H1 (cell line): ENCODE results near the gene ELOA. TPM values are rescaled to one million over a fixed set of nuclear protein-coding genes. Genes with fewer than 3 reads are reported as not detected.

ENCODE experiments used
- CTCF ChIA-PET: fragments of 300-600 bp; sonication (Branson Sonifier 250); formaldehyde crosslinking; loops from one replicate; lab custom pipeline; 2021; ENCODE audit not compliant: partially characterized antibody; lab: Charles Lee
- POLR2A ChIA-PET: fragments of 300-600 bp; sonication (Branson Sonifier 250); formaldehyde crosslinking; loops from one replicate; lab custom pipeline; 2021; ENCODE audit warnings: inconsistent platforms; ENCODE audit not compliant: partially characterized antibody; lab: Charles Lee
- DNase-seq, 2 experiments: peaks; one replicate each; pipeline versions ENCODE4 v3.0.0 to v3.0.0-alpha.2; 2010 to 2022; ENCODE audit warnings: low spot score in 2 of 2, low read depth in 1 of 2, mixed read lengths in 1 of 2
- FAIRE-seq: peaks from 2 replicates; lab custom pipeline; 2011; peaks lifted over from hg19 to GRCh38; lab: Jason Lieb, UNC
- H2AFZ ChIP-seq: 2 replicates; pipeline ENCODE4 v1.8.1; 2012; ENCODE audit warnings: low read length, inconsistent platforms
- H2AK5ac ChIP-seq: 2 replicates; pipeline ENCODE4 v1.6.1; 2013; ENCODE audit warnings: low read depth, low read length
- H2BK120ac ChIP-seq: replicated peaks from 2 replicates; pipeline ENCODE3; 2013; ENCODE audit warnings: low read depth, low read length, inconsistent platforms
- H2BK12ac ChIP-seq: 2 replicates; pipeline ENCODE4 v1.6.1; 2013; ENCODE audit warnings: low read depth, low read length
- H2BK15ac ChIP-seq: 2 replicates; pipeline ENCODE4 v1.6.1; 2013; ENCODE audit warnings: low read length
- H2BK20ac ChIP-seq: 2 replicates; pipeline ENCODE4 v1.6.1; 2013; ENCODE audit warnings: low read length
- H2BK5ac ChIP-seq: 2 replicates; pipeline ENCODE4 v1.6.1; 2013; ENCODE audit warnings: low read depth, low read length
- H3K14ac ChIP-seq: 2 replicates; pipeline ENCODE4 v1.6.1; 2013; ENCODE audit warnings: inconsistent platforms; ENCODE audit not compliant: insufficient read length
- H3K18ac ChIP-seq: 2 replicates; pipeline ENCODE4 v1.6.1; 2013; ENCODE audit warnings: low read length; ENCODE audit errors: extremely low read depth
- H3K23ac ChIP-seq: 2 replicates; pipeline ENCODE4 v1.6.1; 2013; ENCODE audit warnings: inconsistent platforms; ENCODE audit not compliant: insufficient read length
- H3K23me2 ChIP-seq: 2 replicates; pipeline ENCODE4 v1.6.1; 2013; ENCODE audit warnings: low read depth, low read length
- H3K27ac ChIP-seq: 2 replicates; pipeline ENCODE4 v1.6.1; 2011; ENCODE audit warnings: low read depth, low read length, inconsistent platforms
- H3K27me3 ChIP-seq, 4 experiments: replicated peaks in 1 of 4; 1 replicate in 1 of 4; 2 replicates in 3 of 4; pipeline versions ENCODE4 v1.6.1 to v1.8.1; 2011 to 2013; ENCODE audit warnings: low read length in 3 of 4, mild to moderate bottlenecking in 3 of 4, inconsistent platforms in 2 of 4, mixed read lengths in 2 of 4, moderate library complexity in 1 of 4; ENCODE audit not compliant: control insufficient read depth in 3 of 4, insufficient read depth in 3 of 4; ENCODE audit errors: extremely low read depth in 1 of 4
- H3K36me3 ChIP-seq, 4 experiments: 2 replicates each; pipeline versions ENCODE4 v1.6.1 to v1.8.1; 2011 to 2013; ENCODE audit warnings: mild to moderate bottlenecking in 4 of 4, low read length in 3 of 4, moderate library complexity in 2 of 4, control low read depth in 1 of 4, inconsistent platforms in 1 of 4; ENCODE audit not compliant: insufficient read depth in 4 of 4, control insufficient read depth in 2 of 4
- H3K4ac ChIP-seq: replicated peaks from 2 replicates; pipeline ENCODE3; 2013; ENCODE audit warnings: low read length, low read depth, mixed read lengths, inconsistent platforms; ENCODE audit not compliant: insufficient read length
- H3K4me1 ChIP-seq, 4 experiments: replicated peaks in 1 of 4; 1 replicate in 1 of 4; 2 replicates in 3 of 4; pipeline versions ENCODE4 v1.6.1 to v1.8.1; 2011 to 2013; ENCODE audit warnings: low read length in 3 of 4, inconsistent platforms in 2 of 4, mixed read lengths in 1 of 4; ENCODE audit not compliant: insufficient read depth in 4 of 4, control insufficient read depth in 3 of 4
- H3K4me2 ChIP-seq, 2 experiments: 2 replicates each; pipeline versions ENCODE4 v1.6.1 to v1.8.1; 2011 to 2013; ENCODE audit warnings: low read depth in 2 of 2, low read length in 2 of 2, control low read depth in 1 of 2, inconsistent platforms in 1 of 2, mild to moderate bottlenecking in 1 of 2; ENCODE audit not compliant: insufficient read depth in 1 of 2
- H3K4me3 ChIP-seq, 4 experiments: fragments of 200-600, 300-600 bp in 1 of 4; sonication (generic), shearing (Covaris generic), sonication (Bioruptor Twin) in 1 of 4; 2 replicates each; pipeline versions ENCODE4 v1.5.1 to v1.8.1; 2011 to 2016; ENCODE audit warnings: low read length in 4 of 4, low read depth in 3 of 4, control low read depth in 2 of 4, inconsistent platforms in 2 of 4, mild to moderate bottlenecking in 2 of 4, mixed read lengths in 1 of 4, moderate library complexity in 1 of 4; ENCODE audit not compliant: insufficient read depth in 2 of 4; ENCODE audit errors: extremely low read depth in 1 of 4
- H3K56ac ChIP-seq: replicated peaks from 2 replicates; pipeline ENCODE3; 2013; ENCODE audit warnings: low read depth, mild to moderate bottlenecking, mixed read lengths, low read length, inconsistent platforms; ENCODE audit not compliant: insufficient read length
- H3K79me1 ChIP-seq: 2 replicates; pipeline ENCODE4 v1.6.1; 2013; ENCODE audit warnings: low read depth, low read length, control low read depth
- H3K79me2 ChIP-seq, 2 experiments: 2 replicates each; pipeline versions ENCODE4 v1.6.1 to v1.8.1; 2012 to 2013; ENCODE audit warnings: low read length in 2 of 2, mild to moderate bottlenecking in 2 of 2, inconsistent platforms in 1 of 2; ENCODE audit not compliant: insufficient read depth in 2 of 2, control insufficient read depth in 1 of 2
- H3K9ac ChIP-seq, 4 experiments: replicated peaks in 1 of 4; 1 replicate in 1 of 4; 2 replicates in 3 of 4; pipeline versions ENCODE4 v1.6.1 to v1.8.1; 2011 to 2013; ENCODE audit warnings: low read depth in 3 of 4, low read length in 3 of 4, control low read depth in 2 of 4, mild to moderate bottlenecking in 2 of 4, moderate library complexity in 2 of 4, inconsistent platforms in 1 of 4; ENCODE audit errors: extremely low read depth in 1 of 4
- H3K9me3 ChIP-seq, 2 experiments: 2 replicates each; pipeline versions ENCODE4 v1.6.1 to v1.8.1; 2012 to 2013; ENCODE audit warnings: mild to moderate bottlenecking in 2 of 2, moderate library complexity in 2 of 2, control low read depth in 1 of 2, inconsistent platforms in 1 of 2, low read depth in 1 of 2, low read length in 1 of 2, mixed read lengths in 1 of 2; ENCODE audit not compliant: insufficient read depth in 2 of 2
- H4K20me1 ChIP-seq, 2 experiments: replicated peaks in 1 of 2; 2 replicates each; pipeline versions ENCODE3 to v1.8.1; 2011 to 2013; ENCODE audit warnings: inconsistent platforms in 2 of 2, low read length in 2 of 2, mild to moderate bottlenecking in 1 of 2; ENCODE audit not compliant: insufficient read depth in 2 of 2, control insufficient read depth in 1 of 2
- H4K5ac ChIP-seq: 2 replicates; pipeline ENCODE4 v1.6.1; 2013; ENCODE audit warnings: low read length, low read depth, mixed read lengths, inconsistent platforms; ENCODE audit not compliant: insufficient read length
- H4K8ac ChIP-seq: 2 replicates; pipeline ENCODE4 v1.8.0; 2013; ENCODE audit warnings: mild to moderate bottlenecking, moderate library complexity, low read length, inconsistent platforms; ENCODE audit not compliant: insufficient read depth; ENCODE audit errors: extremely low read depth
- H4K91ac ChIP-seq: replicated peaks from 2 replicates; pipeline ENCODE3; 2013; ENCODE audit warnings: low read length, mixed read lengths, inconsistent platforms; ENCODE audit not compliant: insufficient read length
- CHD1 ChIP-seq: IDR thresholded peaks from 2 replicates; pipeline ENCODE4 v1.6.1; 2012; ENCODE audit warnings: low read depth, low read length, improper control_type of control experiment
- JUN ChIP-seq: IDR thresholded peaks from 2 replicates; pipeline ENCODE4 v1.6.1; 2011; ENCODE audit warnings: low read depth, mild to moderate bottlenecking, improper control_type of control experiment, low read length
- KDM4A ChIP-seq: IDR thresholded peaks from one replicate; pipeline ENCODE4 v1.7.1; 2012; ENCODE audit warnings: low read depth, mild to moderate bottlenecking, moderate library complexity, low read length, inconsistent platforms; ENCODE audit not compliant: severe bottlenecking
- POLR2AphosphoS5 ChIP-seq: IDR thresholded peaks from 2 replicates; pipeline ENCODE4 v1.6.1; 2011; ENCODE audit warnings: low read depth, low read length
- POU5F1 ChIP-seq: IDR thresholded peaks from 2 replicates; pipeline ENCODE4 v1.6.1; 2011; ENCODE audit warnings: low read depth, mild to moderate bottlenecking, low read length, moderate library complexity
- RAD21 ChIP-seq, 2 experiments: IDR thresholded peaks in 1 of 2; conservative IDR thresholded peaks in 1 of 2; 2 replicates each; pipeline ENCODE4 v1.6.1; 2011; ENCODE audit warnings: low read depth in 2 of 2, low read length in 2 of 2, improper control_type of control experiment in 1 of 2, inconsistent platforms in 1 of 2, mild to moderate bottlenecking in 1 of 2, moderate library complexity in 1 of 2
- SRF ChIP-seq: IDR thresholded peaks from 2 replicates; pipeline ENCODE4 v1.6.1; 2011; ENCODE audit warnings: mild to moderate bottlenecking, low read depth, low read length, moderate library complexity
- WGBS, 2 experiments: shearing (Covaris generic) in 1 of 2; methylation state at CpG; one replicate each; pipeline versions ENCODE4 v1.1.6 to v1.1.7; 2013 to 2015; ENCODE audit warnings: low lambda C conversion rate in 2 of 2, mixed read lengths in 2 of 2, inconsistent platforms in 1 of 2, low coverage in 1 of 2, missing lambda C conversion rate in 1 of 2; ENCODE audit not compliant: insufficient replicate concordance in 2 of 2, insufficient coverage in 1 of 2, insufficient read length in 1 of 2; ENCODE audit errors: extremely low coverage in 1 of 2, missing lambda C conversion rate in 1 of 2; 5-methylcytosine and 5-hydroxymethylcytosine counted together
- polyA plus RNA-seq, 7 experiments: library from polyadenylated mRNA; depleted of rRNA in 3 of 7; stranded (reverse) in 5 of 7; unstranded in 2 of 7; fragments of >200 nt in 5 of 7; fragments of 200-250 nt in 2 of 7; gene quantifications; 1 replicate in 5 of 7; 2 replicates in 1 of 7; 4 replicates in 1 of 7; pipeline versions ENCODE4 v1.2.1 to v1.2.3, GENCODE V29; 2011 to 2013; ENCODE audit warnings: missing spikeins in 2 of 7, mixed read lengths in 2 of 7
- total RNA-seq: library from RNA; stranded (reverse); fragmentation: NEBNext Ultra II Directional; extraction: Animal tissue kit (Norgen Biotek cat#: 25700); gene quantifications from 2 replicates; pipeline ENCODE4 v1.2.1, GENCODE V29; 2021
- TF ChIP-seq, protein P1 (sequence below), 3 experiments: IDR thresholded peaks; 1 replicate in 2 of 3; 2 replicates in 1 of 3; pipeline versions ENCODE4 v1.5.1 to v1.6.1; 2011; ENCODE audit warnings: low read length in 3 of 3, mild to moderate bottlenecking in 3 of 3, inconsistent platforms in 2 of 3, low read depth in 1 of 3, moderate library complexity in 1 of 3; ENCODE audit not compliant: insufficient read depth in 1 of 3; ENCODE audit errors: control extremely low read depth in 1 of 3

The ELOA gene
- total and polyA plus RNA-seq, 2 of the 8 experiments (the other 6 are each of a cell fraction or from before 2014, with no cell fraction given), result 15.7 to 61.1 TPM

DNA sequence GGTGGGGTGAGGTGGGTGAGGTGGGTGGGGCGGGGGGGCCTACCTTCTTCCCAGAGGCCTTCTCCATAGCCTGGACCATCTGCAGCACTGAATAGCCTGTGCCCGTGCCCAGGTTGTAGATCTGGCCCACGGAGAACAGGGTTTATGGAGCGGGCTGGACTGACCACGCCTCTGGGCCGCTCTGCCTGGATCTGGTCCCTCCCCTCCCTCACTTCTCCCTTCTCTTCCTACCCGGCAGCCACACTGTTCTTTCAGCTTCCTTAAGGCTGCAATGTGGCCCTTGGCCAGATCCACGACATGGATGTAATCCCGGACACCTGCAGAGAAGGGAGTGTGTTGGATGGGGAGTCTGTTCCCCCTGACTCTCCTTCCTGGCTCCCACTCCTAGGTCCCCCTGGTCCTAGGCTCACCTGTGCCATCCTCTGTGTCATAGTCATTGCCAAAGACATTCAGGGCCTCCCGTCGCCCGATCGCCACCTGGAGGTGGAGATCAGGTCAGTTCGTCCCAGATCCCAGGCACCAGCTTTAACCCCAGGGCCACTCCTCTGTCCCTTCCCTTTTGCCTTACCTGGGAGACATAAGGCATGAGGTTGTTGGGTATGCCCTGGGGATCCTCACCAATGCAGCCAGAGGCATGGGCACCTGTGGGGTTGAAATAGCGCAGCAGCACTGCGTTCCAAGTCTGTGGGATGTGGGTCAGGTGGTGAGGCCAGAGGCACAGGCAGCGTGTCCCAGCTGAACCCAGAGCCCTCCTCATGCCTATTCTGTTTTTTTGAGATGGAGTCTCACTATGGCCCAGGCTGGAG lies 53.4 kb downstream of the ELOA start:
- Histone ChIP-seq H3K56ac (no peak overlapping the region), H3K9ac (no peak overlapping the region), H3K79me2 (peaks cover 4 to 17% of the 10 kb centered on the region in 2 experiments; a peak in 3 of 4 replicates), H3K4me2 (no peak overlapping the region), H3K14ac (no peak overlapping the region), H3K27me3 (no peaks in the 10 kb centered on the region; a peak in 1 of 7 replicates), H3K23ac (no peak overlapping the region), H3K36me3 (peaks cover 6 to 31% (median 22%) of the 10 kb centered on the region in 4 experiments; a peak in 6 of 8 replicates), H3K4me3 (no peak overlapping the region), H2BK20ac (no peak overlapping the region), H3K79me1 (peaks cover 10% of the 10 kb centered on the region; the same call in 1 of the 2 replicates), H4K91ac (no peak overlapping the region), H3K23me2 (peaks cover 20% of the 10 kb centered on the region), H2BK12ac (no peak overlapping the region), H4K20me1 (peaks cover 7 to 11% of the 10 kb centered on the region in 2 experiments), H3K18ac (no peak overlapping the region), H4K8ac (no peak overlapping the region), H2BK5ac (no peak overlapping the region), H3K4ac (no peak overlapping the region), H2AK5ac (no peak overlapping the region), H3K4me1 (peaks cover 0 to 21% (median 16%) of the 10 kb centered on the region in 4 experiments; a peak in 6 of 7 replicates), H2BK15ac (no peak overlapping the region), H2AFZ (no peak overlapping the region), H4K5ac (no peak overlapping the region), H3K27ac (no peak overlapping the region), H3K9me3 (no peaks in the 10 kb centered on the region), H2BK120ac (no peak overlapping the region)
- WGBS, 2 experiments, result 89% methylated on average over 16 of the region's 17 CpGs; no CpG with 5 or more reads in 1 of the 2 experiments
- FAIRE-seq (no peak), DNase-seq (no peak)
- ChIA-PET CTCF (interaction anchor here (0.5 to 5.1 kb wide), 13 partner anchors 9 to 595 kb away, joined by 3 to 37 read pairs (median 3); partner anchors contain the start of genes CNR2 and PITHD1), POLR2A (interaction anchor here (0.8 to 16.2 kb wide), 7 partner anchors 7 to 315 kb away, joined by 3 to 192 read pairs (median 3); partner anchors contain the start of genes ELOA, FUCA1, HMGCL and LYPLA2)
- no peak for TF ChIP-seq POU5F1
- TF ChIP-seq JUN, result no peak
- TF ChIP-seq POLR2AphosphoS5, result no peak
- no peak for TF ChIP-seq CHD1
- peak in 1 of 2 experiments; percentile 38; a peak in 3 of 4 replicates for TF ChIP-seq RAD21 (IDR thresholded peaks at IDR 0.05 in 1 of 2, conservative IDR thresholded peaks at IDR 0.05 in 1 of 2; ENCODE audit: low read depth in 2 of 2, low read length in 2 of 2)
- TF ChIP-seq SRF, result no peak
- TF ChIP-seq, protein P1, sequence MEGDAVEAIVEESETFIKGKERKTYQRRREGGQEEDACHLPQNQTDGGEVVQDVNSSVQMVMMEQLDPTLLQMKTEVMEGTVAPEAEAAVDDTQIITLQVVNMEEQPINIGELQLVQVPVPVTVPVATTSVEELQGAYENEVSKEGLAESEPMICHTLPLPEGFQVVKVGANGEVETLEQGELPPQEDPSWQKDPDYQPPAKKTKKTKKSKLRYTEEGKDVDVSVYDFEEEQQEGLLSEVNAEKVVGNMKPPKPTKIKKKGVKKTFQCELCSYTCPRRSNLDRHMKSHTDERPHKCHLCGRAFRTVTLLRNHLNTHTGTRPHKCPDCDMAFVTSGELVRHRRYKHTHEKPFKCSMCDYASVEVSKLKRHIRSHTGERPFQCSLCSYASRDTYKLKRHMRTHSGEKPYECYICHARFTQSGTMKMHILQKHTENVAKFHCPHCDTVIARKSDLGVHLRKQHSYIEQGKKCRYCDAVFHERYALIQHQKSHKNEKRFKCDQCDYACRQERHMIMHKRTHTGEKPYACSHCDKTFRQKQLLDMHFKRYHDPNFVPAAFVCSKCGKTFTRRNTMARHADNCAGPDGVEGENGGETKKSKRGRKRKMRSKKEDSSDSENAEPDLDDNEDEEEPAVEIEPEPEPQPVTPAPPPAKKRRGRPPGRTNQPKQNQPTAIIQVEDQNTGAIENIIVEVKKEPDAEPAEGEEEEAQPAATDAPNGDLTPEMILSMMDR (IDR thresholded peaks at IDR 0.05; ENCODE audit: control extremely low read depth in 1 of 3, insufficient read depth in 1 of 3, low read depth in 1 of 3, low read length in 3 of 3), result peak in 2 of 3 experiments; percentile 43 to 48; a peak in 3 of 4 replicates
- no peak for TF ChIP-seq KDM4A
